Peyer's patch (tissue), 4 donors: Measurements from ENCODE around the gene RFTN1. TPM values are rescaled to one million over a fixed set of nuclear protein-coding genes. Genes with fewer than 3 reads are reported as not detected.

ENCODE experiments used
- DNase-seq, 3 donors: peaks; one replicate each; pipeline ENCODE4 v3.0.0-alpha.2; 2017 to 2019
- H3K27ac ChIP-seq, 4 donors: fragments of 200-600 bp; sonication (generic); one replicate each; pipeline ENCODE4 v1.5.1; 2016 to 2019
- H3K27me3 ChIP-seq, 2 donors: fragments of 200-600 bp; sonication (generic); one replicate each; pipeline ENCODE4 v1.5.1; 2019
- H3K36me3 ChIP-seq, 3 donors: fragments of 200-600 bp; sonication (generic); one replicate each; pipeline ENCODE4 v1.5.1; 2016 to 2019
- H3K4me1 ChIP-seq, 4 donors: fragments of 200-600 bp; sonication (generic); one replicate each; pipeline ENCODE4 v1.5.1; 2016 to 2019
- H3K4me3 ChIP-seq, 4 donors: fragments of 200-600 bp; sonication (generic); 1 replicate in 3 of 4; 2 replicates in 1 of 4; pipeline ENCODE4 v1.5.1; 2016 to 2019; ENCODE audit warnings: mild to moderate bottlenecking in 1 of 4
- H3K9me3 ChIP-seq, 4 donors: fragments of 200-600 bp; sonication (generic); one replicate each; pipeline ENCODE4 v1.5.1; 2016 to 2019; ENCODE audit warnings: mild to moderate bottlenecking in 1 of 4
- POLR2A ChIP-seq, 2 donors: fragments of 450-650 bp; IDR thresholded peaks; one replicate each; pipeline ENCODE4 v1.5.1; 2017; ENCODE audit warnings: antibody characterized with exemption in 2 of 2, mild to moderate bottlenecking in 2 of 2, moderate library complexity in 2 of 2
- total RNA-seq, 4 donors: library from RNA; depleted of rRNA; stranded (reverse); fragments of >200 nt; gene quantifications; one replicate each; pipeline ENCODE4 v1.1.0, GENCODE V29; 2016
- TF ChIP-seq, protein P1 (sequence below), 6 experiments: fragments of 450-650 bp in 4 of 6; fragments of 200-600 bp in 2 of 6; sonication (generic) in 1 of 6; IDR thresholded peaks; one replicate each; pipeline ENCODE4 v1.5.1; 2017 to 2019; ENCODE audit warnings: antibody characterized with exemption in 6 of 6, mild to moderate bottlenecking in 3 of 6, moderate library complexity in 1 of 6

RFTN1 gene
- total RNA-seq, 4 donors from 2014 or later = 6.1 to 135 (median 32.0) TPM

DNA sequence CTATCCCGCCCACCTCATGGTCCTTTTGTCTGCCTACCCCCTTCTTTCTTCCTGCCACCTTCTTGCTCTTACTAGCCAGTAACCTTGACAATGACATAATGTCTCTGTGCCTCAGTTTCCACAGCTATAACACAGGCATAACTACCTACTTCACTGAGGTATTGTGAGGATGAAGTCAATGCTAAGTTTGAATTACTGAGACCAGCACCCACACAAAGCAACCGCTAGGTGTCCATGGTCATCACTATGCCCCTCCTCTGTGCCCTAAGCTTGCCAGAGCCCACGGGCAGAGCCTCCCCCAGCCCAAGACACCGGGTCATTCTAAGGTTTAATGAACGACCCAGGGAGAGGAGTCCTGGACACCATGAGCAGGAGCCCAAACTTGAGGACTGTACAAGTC, 146.9 kb downstream of the RFTN1 start:
- DNase-seq = no peak

DNA sequence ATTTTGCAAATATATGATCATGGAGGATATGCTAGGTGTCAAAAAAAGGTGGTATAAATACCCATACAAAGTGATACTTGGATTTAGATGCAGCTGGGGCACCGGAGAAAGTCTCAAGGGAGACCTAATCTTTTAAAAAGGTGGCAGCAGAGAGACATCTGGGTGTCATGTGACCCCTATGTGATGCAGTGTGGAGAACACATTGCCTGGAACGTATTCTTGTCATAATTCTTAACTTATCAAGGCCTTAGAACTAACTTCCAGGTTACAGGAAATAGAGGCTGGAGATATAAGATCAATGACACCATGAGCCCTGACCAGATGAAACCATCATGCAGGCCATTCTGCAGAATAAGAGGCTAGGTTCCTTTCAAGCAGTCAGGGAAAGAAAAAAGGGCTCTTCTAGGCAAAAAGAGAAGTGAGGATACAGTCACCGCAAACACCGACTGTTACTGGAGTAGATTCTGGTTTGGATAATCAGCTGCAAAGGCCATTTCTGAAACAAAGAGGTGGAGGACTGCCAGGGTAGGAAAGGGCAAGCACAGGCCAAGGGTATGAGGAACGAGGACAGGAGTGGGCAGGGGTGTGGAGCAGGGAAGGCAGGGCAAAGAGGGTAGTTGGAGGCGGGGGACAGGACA, 147.9 kb downstream of the RFTN1 start:
- no peak for TF ChIP-seq POLR2A (IDR thresholded peaks at IDR 0.05)
- TF ChIP-seq, protein P1, sequence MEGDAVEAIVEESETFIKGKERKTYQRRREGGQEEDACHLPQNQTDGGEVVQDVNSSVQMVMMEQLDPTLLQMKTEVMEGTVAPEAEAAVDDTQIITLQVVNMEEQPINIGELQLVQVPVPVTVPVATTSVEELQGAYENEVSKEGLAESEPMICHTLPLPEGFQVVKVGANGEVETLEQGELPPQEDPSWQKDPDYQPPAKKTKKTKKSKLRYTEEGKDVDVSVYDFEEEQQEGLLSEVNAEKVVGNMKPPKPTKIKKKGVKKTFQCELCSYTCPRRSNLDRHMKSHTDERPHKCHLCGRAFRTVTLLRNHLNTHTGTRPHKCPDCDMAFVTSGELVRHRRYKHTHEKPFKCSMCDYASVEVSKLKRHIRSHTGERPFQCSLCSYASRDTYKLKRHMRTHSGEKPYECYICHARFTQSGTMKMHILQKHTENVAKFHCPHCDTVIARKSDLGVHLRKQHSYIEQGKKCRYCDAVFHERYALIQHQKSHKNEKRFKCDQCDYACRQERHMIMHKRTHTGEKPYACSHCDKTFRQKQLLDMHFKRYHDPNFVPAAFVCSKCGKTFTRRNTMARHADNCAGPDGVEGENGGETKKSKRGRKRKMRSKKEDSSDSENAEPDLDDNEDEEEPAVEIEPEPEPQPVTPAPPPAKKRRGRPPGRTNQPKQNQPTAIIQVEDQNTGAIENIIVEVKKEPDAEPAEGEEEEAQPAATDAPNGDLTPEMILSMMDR (IDR thresholded peaks at IDR 0.05) = no peak
- Histone ChIP-seq H3K4me3 (no peak overlapping the region), H3K4me1 (no peaks in the 10 kb centered on the region), H3K27ac (no peak overlapping the region), H3K9me3 (no peaks in the 10 kb centered on the region), H3K27me3 (no peaks in the 10 kb centered on the region), H3K36me3 (no peaks in the 10 kb centered on the region)
- DNase-seq = peak in 1 of 3 donors; percentile 25

More for the DNA sequence above, 146.9 kb downstream of the RFTN1 start:
- Histone ChIP-seq H3K27me3 (no peaks in the 10 kb centered on the region), H3K27ac (no peak overlapping the region), H3K36me3 (no peaks in the 10 kb centered on the region), H3K9me3 (no peaks in the 10 kb centered on the region), H3K4me1 (peaks cover 0 to 3% (median 0%) of the 10 kb centered on the region in 4 donors), H3K4me3 (no peak overlapping the region)
- no peak for TF ChIP-seq POLR2A (IDR thresholded peaks at IDR 0.05)
- TF ChIP-seq, protein P1 (IDR thresholded peaks at IDR 0.05) = no peak

DNA sequence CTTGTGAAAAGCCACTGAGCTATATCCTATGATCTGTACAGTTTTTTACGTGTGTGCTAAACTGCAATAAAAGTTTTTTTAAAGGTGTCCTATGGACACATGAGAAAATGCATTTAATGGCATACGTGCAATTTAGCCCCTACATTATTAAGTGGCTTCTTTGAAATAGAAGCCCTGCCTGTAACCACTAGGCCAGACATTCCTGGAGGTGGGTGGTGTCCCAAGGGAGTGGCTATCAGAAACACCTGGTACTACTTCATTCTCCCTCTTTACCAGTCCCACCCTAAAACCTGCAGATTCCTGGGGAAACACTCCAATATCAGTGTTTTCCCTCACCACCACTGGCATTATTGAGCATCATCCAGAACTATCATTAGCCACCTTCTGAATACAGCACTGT, 148.5 kb downstream of the RFTN1 start:
- no peak for TF ChIP-seq POLR2A (IDR thresholded peaks at IDR 0.05)
- TF ChIP-seq, protein P1 (IDR thresholded peaks at IDR 0.05) = no peak
- DNase-seq = no peak
- Histone ChIP-seq H3K27me3 (no peaks in the 10 kb centered on the region), H3K4me3 (no peak overlapping the region), H3K27ac (no peak overlapping the region), H3K4me1 (no peaks in the 10 kb centered on the region), H3K9me3 (no peaks in the 10 kb centered on the region), H3K36me3 (no peaks in the 10 kb centered on the region)

DNA sequence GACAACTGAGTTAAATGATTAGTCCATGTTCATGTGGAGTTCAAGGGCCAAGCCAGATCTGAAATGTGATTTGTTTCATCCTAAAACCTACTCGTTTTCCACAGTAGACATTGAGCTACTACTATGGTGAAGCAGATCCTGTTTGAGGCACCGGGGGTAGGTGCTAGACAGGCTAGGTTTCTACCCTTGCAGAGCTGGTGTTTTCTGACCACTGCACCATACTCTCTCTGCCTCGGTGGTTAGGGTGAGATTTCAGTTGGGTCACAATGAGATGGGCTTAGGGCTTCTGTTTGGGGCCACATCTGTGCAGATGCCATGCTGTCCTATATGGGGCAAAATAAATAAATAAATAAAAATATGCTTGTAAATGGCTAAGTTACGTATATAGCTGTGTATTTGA, 149.2 kb downstream of the RFTN1 start:
- H3K4me3 ChIP-seq = no peak overlapping the region
- no peaks in the 10 kb centered on the region for H3K27me3 ChIP-seq
- no peak overlapping the region for H3K27ac ChIP-seq
- TF ChIP-seq POLR2A (IDR thresholded peaks at IDR 0.05) = no peak
- TF ChIP-seq, protein P1 (IDR thresholded peaks at IDR 0.05) = no peak
- H3K9me3 ChIP-seq = no peaks in the 10 kb centered on the region
- no peaks in the 10 kb centered on the region for H3K36me3 ChIP-seq
- DNase-seq = no peak
- H3K4me1 ChIP-seq = no peaks in the 10 kb centered on the region

DNA sequence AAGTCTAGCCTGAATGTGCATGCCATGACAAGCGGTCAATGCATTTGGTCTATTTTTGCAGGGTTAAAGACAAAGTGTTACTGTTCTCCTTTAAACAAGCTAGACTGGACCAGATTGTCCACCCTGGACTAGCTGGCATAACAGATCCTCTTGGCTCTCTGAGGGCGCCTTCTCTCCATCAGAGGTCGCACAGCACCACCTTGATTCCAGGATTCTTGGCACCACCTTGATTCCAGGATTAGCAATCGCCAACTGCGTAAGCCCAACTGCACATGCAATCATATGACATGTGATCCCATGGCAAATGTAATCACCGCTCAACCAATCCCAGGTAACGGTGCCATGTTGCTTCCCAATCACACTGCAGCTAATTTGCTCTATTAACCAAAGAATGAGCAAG, 149.9 kb downstream of the RFTN1 start:
- no peaks in the 10 kb centered on the region for H3K4me1 ChIP-seq
- H3K36me3 ChIP-seq = no peaks in the 10 kb centered on the region
- H3K27me3 ChIP-seq = no peaks in the 10 kb centered on the region
- no peak for TF ChIP-seq POLR2A (IDR thresholded peaks at IDR 0.05)
- TF ChIP-seq, protein P1 (IDR thresholded peaks at IDR 0.05) = no peak
- H3K9me3 ChIP-seq = no peaks in the 10 kb centered on the region
- no peak overlapping the region for H3K4me3 ChIP-seq
- DNase-seq = no peak
- no peak overlapping the region for H3K27ac ChIP-seq

DNA sequence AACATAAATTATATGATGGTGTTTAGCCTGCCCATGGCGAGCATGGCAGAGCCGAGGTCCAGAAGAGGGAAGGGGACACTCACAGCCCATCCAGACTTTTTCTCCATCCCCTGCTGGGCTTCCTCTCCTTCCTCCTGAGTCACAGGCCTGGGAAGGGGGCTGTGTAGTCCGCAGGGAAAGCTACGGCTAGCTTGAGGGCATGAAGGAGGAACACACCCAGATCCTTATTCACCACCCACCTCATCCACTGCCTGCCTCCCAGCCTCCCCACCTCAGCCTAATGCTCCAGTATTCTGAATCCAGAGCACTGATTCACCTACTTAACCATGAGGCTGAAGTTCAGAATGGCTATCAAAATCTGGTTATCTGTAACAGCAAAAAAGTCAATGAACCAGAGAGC, 150.7 kb downstream of the RFTN1 start:
- no peak for DNase-seq
- H3K9me3 ChIP-seq = no peaks in the 10 kb centered on the region
- no peak overlapping the region for H3K27ac ChIP-seq
- H3K36me3 ChIP-seq = no peaks in the 10 kb centered on the region
- no peak for TF ChIP-seq POLR2A (IDR thresholded peaks at IDR 0.05)
- TF ChIP-seq, protein P1 (IDR thresholded peaks at IDR 0.05) = no peak
- H3K4me1 ChIP-seq = no peaks in the 10 kb centered on the region
- H3K27me3 ChIP-seq = no peaks in the 10 kb centered on the region
- H3K4me3 ChIP-seq = no peak overlapping the region
